Peyer's patch (tissue), 4 donors: ENCODE data around the gene APEH.

ENCODE experiments used
- POLR2A ChIP-seq, 2 donors: fragments of 450-650 bp; IDR thresholded peaks; one replicate each; pipeline ENCODE4 v1.5.1; 2017; ENCODE audit warnings: antibody characterized with exemption in 2 of 2, mild to moderate bottlenecking in 2 of 2, moderate library complexity in 2 of 2
- TF ChIP-seq, protein P1 (sequence below), 6 experiments: fragments of 450-650 bp in 4 of 6; fragments of 200-600 bp in 2 of 6; sonication (generic) in 1 of 6; IDR thresholded peaks; one replicate each; pipeline ENCODE4 v1.5.1; 2017 to 2019; ENCODE audit warnings: antibody characterized with exemption in 6 of 6, mild to moderate bottlenecking in 3 of 6, moderate library complexity in 1 of 6

DNA sequence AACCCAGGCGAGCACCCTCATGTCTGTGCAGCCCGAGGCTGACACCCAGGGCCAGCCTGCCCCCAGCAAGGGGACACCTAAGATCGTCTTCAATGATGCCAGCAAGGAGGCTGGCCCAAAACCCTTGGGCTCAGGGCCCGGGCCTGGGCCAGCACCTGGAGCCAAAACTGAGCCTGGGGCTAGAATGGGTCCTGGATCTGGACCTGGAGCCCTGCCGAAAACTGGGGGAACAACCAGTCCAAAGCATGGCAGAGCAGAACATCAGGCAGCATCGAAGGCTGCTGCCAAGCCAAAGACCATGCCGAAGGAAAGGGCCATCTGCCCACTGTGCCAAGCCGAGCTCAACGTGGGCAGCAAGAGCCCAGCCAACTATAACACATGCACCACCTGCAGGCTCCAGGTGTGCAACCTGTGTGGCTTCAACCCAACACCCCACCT lies 31.4 kb upstream of the APEH start:
- TF ChIP-seq, protein P1, sequence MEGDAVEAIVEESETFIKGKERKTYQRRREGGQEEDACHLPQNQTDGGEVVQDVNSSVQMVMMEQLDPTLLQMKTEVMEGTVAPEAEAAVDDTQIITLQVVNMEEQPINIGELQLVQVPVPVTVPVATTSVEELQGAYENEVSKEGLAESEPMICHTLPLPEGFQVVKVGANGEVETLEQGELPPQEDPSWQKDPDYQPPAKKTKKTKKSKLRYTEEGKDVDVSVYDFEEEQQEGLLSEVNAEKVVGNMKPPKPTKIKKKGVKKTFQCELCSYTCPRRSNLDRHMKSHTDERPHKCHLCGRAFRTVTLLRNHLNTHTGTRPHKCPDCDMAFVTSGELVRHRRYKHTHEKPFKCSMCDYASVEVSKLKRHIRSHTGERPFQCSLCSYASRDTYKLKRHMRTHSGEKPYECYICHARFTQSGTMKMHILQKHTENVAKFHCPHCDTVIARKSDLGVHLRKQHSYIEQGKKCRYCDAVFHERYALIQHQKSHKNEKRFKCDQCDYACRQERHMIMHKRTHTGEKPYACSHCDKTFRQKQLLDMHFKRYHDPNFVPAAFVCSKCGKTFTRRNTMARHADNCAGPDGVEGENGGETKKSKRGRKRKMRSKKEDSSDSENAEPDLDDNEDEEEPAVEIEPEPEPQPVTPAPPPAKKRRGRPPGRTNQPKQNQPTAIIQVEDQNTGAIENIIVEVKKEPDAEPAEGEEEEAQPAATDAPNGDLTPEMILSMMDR (IDR thresholded peaks at IDR 0.05) = no peak
- no peak for TF ChIP-seq POLR2A (IDR thresholded peaks at IDR 0.05)
